ENCODE measurements around the gene HDAC9.

GRCh38 chr7:18860221-18860620 lies 364.7 kb downstream of the HDAC9 start:
- no peak for TF ChIP-seq CTCF (IDR thresholded peaks at IDR 0.05)
- no peak for TF ChIP-seq POLR2A (IDR thresholded peaks at IDR 0.05)
